Pons (tissue), 1 donor: Measurements from ENCODE around the gene ADIPOR2.
"Not testable (repeated sequence)": the region's sequence is repeated elsewhere in the genome, so short reads cannot be mapped to it uniquely, and the experiment has no call there.

Source experiments
- DNase-seq: peaks from one replicate; pipeline ENCODE4 v3.0.0-alpha.2; 2016; ENCODE audit warnings: low spot score

ADIPOR2 gene

DNA sequence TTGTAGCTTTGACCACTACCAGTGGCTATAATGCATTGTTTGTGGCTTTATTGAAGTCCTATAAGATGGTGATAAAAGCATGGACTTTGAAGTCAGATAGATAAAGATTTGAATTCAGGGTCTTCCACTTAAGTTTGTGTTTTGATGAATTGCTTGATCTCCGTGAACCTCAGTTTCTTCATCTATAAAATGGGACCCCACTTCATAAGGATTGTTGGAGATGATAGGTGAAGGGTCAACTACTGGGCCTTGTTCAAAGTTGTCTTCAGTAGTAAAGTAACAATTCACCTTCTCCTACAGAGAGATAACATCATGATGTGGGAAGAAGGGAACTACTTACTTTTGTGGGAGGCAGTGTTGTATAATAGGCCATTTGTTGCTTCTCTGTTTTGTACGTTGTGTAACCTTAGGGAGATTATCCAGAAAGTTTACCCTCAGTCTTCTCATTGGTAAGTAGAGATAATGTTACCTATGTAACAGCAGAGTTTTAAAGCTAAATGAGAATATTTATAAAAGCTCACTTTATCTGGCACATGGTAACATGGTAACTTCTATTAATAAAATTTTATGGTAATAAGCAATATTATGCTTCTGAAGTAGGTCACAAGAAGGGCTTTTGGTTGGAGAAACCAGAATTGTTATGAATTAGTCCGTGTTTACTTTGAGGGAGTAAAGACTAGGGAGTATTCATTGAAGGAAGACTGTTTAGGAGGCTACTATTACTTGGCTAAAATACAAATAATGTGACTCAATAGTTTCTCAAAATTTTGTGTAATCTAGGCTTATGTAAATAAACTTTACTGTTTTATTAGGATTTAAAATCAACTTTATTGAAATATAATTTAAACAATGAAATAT is 15.1 kb downstream of the ADIPOR2 start:
- no peak for DNase-seq

DNA sequence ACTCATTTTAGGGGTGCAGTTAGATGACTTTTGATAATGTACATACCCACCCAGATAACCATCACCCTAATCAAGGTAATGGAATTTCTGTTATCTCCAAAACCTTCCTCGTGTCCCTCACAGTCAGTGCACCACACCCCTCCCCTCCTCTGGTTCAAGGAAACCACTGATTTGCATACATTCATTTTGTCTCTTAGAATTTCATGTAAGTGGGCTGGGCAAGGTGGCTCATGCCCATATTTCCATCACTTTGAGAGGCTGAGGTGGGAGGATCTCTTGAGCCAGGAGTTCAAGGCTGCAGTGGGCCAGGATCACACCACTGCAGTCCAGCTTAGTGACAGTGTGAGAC is 15.7 kb downstream of the ADIPOR2 start:
- DNase-seq, result no peak

DNA sequence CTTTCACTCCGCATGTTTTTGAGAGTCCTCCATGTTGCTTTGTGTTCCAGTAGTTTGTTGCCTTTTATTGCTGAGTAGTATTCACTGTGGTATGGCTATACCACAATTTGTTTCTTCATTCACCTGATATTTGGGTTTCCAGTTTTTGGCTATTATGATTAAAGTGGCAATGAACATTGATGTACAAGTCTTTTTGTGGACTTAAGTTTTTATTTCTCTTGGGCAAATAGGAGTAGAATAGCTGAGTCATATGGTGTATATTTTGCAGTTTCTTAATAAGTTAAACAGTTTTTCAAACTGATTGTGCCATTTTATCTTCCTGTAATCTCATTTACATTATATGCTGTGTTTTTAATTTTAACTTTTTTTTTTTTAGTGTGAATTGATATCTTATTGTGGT is 16.2 kb downstream of the ADIPOR2 start:
- DNase-seq, result no peak

DNA sequence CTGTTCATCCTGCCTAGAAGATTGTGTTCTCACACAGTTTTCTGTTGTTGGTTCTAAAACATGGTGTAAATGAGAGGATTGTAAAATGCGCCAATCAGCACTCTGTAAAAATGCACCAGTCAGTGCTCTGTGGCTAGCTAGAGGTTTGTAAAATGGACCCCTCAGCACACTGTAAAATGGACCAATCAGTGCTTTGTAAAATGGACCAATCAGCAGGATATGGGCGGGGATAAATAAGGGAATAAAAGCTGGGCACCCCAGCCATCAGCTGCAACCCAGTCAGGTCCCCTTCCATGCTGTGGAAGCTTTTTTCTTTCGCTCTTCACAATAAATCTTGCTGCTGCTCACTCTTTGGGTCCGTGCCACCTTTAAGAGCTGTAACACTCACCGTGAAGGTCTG is 19.1 kb downstream of the ADIPOR2 start:
- DNase-seq, result not testable (repeated sequence)

DNA sequence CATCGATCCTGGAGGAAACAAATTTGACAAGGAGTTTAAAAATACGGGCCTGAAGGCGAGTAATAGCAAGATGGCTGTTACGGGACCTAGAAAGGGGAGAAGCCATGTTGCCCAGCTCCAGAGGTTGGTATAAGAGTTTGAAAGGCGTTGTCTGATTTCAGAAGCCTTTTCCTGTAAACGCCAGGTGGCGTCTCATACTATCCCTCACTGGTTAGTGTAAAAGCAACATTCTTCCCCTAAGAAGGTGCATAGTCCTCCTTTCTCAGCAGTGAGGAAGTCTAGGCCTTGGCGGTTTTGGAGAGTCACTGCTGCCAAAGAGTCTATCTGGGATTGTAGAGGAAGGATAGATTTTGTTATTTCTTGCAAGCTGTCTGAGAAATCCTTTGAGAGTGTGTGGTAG is 20.0 kb downstream of the ADIPOR2 start:
- not testable (repeated sequence) for DNase-seq

GRCh38 chr12:1711536-1712211 is 20.8 kb downstream of the ADIPOR2 start:
- DNase-seq, result not testable (repeated sequence)

GRCh38 chr12:1712305-1712704 is 21.4 kb downstream of the ADIPOR2 start:
- DNase-seq, result not testable (repeated sequence)

- not testable (repeated sequence) for DNase-seq
These were observed 22.0 kb downstream of the ADIPOR2 start for GRCh38 chr12:1712852-1713251.

DNA sequence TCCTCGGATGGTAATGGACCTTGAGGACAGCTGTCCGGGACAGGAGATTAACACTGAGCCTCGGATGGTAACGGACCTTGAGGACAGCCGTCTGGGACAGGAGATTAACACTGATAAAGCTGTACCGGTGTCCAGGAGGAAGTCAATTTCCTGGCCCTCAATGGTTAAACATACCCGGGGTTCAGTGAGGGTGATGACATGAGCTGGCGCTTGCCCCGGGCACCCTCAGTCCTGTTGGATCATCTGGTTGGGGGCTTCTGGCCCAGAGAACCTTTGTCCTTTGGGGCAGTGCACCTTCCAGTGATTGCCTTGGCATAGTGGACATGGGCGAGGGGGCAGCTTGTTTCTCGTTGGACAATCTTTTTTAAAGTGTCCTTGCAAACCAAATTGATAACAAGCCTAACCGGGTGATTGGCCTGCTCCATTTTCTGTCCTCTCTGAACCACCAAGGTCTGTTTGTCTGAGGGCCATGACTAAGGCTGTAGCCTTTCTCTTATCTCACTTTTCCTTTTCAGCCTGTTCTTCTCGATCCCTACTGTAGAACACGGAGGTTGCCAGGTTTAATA is 23.0 kb downstream of the ADIPOR2 start:
- DNase-seq, result not testable (repeated sequence)

- DNase-seq, result not testable (repeated sequence)
These were observed 24.6 kb downstream of the ADIPOR2 start for GRCh38 chr12:1715459-1715858.

GRCh38 chr12:1716215-1716862 is 25.5 kb downstream of the ADIPOR2 start:
- DNase-seq, result no peak

DNA sequence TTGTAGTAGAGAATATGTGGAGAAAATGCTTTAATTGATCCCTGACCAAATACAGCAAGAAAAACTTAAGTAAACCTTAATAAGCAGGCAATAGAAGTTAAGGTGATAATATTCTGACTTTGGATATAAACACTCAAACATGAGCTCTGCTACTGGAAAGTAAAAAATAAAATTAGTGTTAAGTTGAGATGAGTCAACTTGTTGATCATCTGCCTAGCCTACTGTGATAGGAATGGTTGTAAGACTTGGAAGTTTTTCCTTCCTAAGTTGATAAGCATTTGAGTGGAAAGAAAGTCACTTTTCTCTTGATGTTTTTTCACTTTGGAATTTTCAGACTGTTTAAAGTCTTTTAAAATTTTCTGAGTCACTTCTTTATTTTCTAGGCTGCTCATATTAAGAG is 26.0 kb downstream of the ADIPOR2 start:
- DNase-seq, result no peak

DNA sequence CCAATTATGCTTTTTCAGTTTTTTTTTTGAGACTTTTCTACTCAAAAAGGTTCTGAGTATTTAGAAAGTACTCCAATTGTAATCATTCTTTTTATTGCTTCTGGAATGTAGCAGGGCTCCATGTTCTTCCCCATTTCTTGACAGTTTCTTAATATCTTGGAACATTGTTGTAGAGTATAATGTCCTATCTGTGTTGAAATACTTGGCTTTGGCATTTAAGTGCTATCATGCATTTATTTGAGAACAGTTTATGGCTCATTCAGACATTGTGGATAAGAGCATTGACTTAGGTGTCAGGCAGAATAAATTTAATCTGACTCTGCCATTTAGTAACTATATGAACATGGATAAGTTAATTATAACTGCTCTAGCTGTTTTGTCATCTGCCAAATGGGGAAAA is 28.3 kb downstream of the ADIPOR2 start:
- no peak for DNase-seq

DNA sequence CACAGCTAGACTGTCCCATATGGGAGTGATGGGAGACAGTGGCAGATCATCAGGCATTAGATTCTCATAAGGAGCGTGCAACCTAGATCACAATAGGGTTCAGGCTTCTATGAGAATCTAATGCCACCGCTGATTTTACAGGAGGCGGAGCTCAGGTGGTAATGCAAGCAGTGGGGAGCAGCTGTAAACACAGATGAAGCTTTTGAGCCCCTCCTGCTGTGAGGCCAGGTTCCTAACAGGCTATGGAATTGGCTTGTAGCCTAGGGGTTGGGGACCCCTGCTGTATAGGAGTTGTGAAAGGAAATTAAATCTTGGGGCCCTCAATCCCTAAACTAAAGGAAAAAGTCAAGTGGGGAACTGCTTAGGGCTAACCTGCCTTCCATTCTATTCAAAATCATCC is 29.6 kb downstream of the ADIPOR2 start:
- no peak for DNase-seq

- no peak for DNase-seq
These were observed 32.9 kb downstream of the ADIPOR2 start for GRCh38 chr12:1723721-1724120.

DNA sequence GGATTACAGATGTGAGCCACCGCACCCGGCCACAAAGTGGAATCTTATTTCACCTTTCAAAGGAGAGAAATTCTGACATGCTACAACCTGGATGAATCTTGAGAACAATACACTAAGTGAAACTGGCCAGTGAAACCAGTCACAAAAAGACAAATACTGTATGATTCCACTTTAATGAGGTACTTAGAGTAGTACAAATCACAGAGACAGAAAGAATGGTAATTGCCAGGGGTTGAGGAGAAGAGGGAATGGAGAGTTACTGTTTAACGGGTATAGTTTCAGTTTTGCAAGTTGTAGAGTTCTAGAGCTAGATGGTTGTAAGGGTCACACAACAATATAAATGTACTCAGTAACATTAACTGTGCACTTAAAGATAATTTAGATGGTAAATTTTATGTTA is 33.4 kb downstream of the ADIPOR2 start:
- no peak for DNase-seq

GRCh38 chr12:1726753-1727152 is 35.9 kb downstream of the ADIPOR2 start:
- DNase-seq, result no peak

DNA sequence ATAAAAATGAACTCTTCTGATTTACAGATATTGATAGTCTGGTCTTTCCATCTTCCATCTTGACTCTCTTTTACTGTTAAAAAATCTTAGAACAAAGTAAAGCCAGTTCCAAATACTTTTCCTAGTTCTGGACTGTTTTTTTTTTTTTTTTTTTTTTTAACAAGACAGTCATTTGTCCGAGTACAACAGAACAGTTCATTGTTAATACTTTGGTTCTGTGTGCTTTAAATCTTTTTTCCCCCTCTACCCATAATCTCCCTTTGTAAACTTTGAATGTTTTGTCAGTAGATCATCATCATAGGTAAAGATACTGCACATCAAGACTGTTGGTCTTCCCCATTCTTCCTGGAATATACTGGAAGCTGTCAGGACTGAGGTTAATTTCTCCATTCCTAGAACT is 38.0 kb downstream of the ADIPOR2 start:
- peak; percentile 73 for DNase-seq

GRCh38 chr12:1731019-1731687 is 40.3 kb downstream of the ADIPOR2 start:
- peak; percentile 72 for DNase-seq

- DNase-seq, result not testable (repeated sequence)
These were observed 40.8 kb downstream of the ADIPOR2 start for GRCh38 chr12:1731688-1732078.

- no peak for DNase-seq
These were observed 42.0 kb downstream of the ADIPOR2 start for GRCh38 chr12:1732914-1733313.

- not testable (repeated sequence) for DNase-seq
These were observed 42.8 kb downstream of the ADIPOR2 start for GRCh38 chr12:1733712-1734111.
